Ecto neural progenitor cell (in vitro differentiated cells): ENCODE measurements around the gene AP1S3.

Source experiments
- DNase-seq: peaks from one replicate; pipeline ENCODE4 v3.0.0-alpha.2; 2018; ENCODE audit warnings: low spot score

The AP1S3 gene

GRCh38 chr2:223759569-223760430 lies 77.6 kb downstream of the AP1S3 start:
- no peak for DNase-seq

- DNase-seq: no peak
Measured at GRCh38 chr2:223758131-223758840, 79.1 kb downstream of the AP1S3 start.

DNA sequence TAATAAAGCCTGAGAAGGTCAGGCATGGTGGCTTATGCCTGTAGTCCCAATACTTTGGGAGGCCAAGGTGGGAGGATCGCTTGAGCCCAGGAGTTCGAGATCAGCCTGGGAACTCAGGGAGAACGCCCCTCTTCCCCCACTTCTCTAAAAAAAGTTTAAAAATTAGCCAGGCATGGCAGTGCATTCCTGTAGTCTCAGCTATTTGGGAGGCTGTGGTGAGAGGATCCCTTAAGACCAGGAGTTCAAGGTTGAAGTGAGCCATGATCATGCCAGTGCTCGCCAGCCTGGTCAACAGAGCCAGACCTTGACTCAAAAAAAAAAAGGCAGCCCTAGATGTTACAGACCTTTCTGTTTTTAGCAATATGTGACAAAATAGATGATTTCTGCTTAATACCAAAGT lies 83.4 kb downstream of the AP1S3 start:
- no peak for DNase-seq

DNA sequence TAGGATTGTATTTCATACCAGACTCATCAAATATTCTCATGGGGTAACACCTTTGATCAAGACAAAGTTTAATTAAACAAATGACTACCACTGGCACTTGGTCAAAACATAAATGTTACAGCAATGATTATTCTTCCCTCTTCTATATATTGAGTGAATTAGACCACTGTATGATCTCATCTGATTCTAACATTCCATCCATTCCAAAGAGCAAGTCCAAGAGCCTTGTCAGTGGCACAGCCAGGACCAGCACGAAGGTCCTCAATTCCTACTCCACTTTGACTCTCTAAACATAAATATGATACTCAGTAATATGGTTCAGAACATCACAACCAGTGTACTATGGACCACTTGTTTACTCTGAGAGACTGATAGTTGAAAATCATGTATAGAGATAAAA lies 86.4 kb downstream of the AP1S3 start:
- no peak for DNase-seq

- no peak for DNase-seq
Measured at GRCh38 chr2:223747392-223748042, 89.9 kb downstream of the AP1S3 start.

DNA sequence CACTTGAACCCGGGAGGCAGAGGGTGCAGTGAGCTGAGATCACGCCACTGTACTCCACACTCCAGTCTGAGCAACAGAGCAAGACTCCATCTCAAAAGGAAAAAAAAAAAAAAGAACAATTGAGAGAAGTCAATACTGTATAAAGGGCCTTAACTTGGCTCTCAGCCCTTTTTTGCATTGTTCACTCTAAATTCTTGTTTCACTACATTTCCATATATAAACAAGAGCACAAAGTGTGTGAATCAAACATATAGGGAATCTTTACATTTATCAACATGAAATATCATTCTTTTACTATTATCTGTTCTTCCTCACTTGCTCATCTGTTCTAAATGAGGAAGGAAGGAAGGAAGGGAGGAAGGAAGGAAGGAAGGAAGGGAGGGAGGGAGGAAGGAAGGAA lies 90.8 kb downstream of the AP1S3 start:
- DNase-seq: no peak

DNA sequence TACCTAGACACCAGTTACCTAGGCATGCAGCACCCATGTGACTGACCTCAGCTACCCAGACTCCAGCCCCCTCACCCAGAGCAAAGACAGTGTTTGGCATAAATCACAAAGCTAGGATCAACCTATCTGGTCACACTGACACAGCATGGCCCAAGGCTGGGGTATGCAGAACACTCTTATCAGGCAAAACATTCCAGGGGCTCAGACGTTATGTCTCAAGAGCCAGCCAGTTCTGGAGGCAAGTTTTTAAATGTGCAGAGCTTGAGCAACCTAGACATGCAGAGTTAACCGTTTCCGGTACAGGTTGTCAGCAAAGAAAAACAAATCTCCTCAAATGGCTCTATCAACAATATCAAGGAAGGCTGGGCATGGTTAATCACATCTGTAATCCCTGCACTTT lies 92.8 kb downstream of the AP1S3 start:
- no peak for DNase-seq

- DNase-seq: no peak
Measured at GRCh38 chr2:223740679-223741078, 96.7 kb downstream of the AP1S3 start.

GRCh38 chr2:223737207-223737606 lies 100.2 kb downstream of the AP1S3 start:
- no peak for DNase-seq

DNA sequence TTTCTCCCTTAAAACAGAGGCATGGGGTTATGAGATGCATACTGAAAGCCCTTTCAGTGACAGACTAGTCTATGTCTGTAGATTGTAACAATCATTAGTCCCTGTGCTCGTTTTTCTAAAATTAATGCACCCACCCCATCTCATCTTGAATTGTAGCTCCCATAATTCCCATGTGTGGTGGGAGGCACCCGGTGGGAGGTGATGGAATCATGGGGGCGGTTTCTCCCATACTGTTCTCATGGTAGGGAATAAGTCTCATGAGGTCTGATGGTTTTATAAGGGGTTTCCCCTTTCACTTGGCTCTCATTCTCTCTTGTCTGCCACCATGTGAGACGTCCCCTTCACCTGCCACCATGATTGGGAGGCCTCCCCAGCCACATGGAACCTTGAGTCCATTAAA lies 100.9 kb downstream of the AP1S3 start:
- no peak for DNase-seq

DNA sequence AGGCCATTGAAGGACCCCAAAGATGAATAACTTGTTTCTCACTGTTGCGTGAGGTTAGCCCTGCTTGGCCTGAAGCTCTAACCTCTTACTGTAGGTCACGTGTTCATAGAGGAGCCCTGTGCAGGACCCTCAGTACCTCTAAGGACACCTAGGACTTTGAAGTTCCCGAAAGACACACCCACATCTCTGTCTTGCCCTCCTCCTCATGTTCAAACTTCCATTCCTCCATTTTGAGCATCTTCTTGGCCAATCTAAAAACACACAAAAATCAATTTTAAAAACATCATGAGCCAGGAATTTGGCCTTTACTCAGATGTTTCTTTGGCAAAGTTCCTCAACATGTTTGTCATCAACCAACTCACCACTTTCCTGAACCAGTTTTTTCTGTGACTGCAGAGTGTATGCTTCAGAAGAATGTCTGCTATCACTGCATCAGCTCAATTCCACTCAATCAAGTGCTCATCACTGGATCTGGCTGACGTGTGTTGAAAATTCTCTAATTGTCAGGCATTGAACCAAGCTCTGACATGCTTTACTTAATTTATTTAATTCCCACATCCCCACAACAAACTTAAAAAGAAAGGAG lies 101.6 kb downstream of the AP1S3 start:
- no peak for DNase-seq

- DNase-seq: no peak
Measured at GRCh38 chr2:223735035-223735640, 102.2 kb downstream of the AP1S3 start.

GRCh38 chr2:223734346-223734745 lies 103.0 kb downstream of the AP1S3 start:
- no peak for DNase-seq

GRCh38 chr2:223732346-223732745 lies 105.0 kb downstream of the AP1S3 start:
- no peak for DNase-seq

GRCh38 chr2:223731503-223731902 lies 105.9 kb downstream of the AP1S3 start:
- DNase-seq: no peak

DNA sequence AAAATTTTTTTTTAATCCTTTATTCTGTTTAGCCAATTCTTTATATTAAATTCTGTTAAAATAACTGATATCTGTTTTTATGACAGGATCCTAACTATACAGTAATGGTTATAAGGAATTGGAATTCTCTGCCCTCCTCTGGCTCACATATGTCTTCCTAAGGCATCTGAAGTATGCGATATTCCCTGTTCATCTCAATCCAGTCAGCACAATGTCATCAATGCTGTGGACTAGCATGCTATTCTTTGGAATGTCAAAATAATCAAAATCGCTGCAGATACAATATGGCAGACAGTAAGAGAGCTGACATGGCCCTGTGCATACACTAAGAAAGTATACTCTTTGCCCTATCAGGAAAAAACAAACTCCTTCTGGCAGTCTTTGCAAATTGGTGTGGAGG lies 107.6 kb downstream of the AP1S3 start:
- DNase-seq: no peak

DNA sequence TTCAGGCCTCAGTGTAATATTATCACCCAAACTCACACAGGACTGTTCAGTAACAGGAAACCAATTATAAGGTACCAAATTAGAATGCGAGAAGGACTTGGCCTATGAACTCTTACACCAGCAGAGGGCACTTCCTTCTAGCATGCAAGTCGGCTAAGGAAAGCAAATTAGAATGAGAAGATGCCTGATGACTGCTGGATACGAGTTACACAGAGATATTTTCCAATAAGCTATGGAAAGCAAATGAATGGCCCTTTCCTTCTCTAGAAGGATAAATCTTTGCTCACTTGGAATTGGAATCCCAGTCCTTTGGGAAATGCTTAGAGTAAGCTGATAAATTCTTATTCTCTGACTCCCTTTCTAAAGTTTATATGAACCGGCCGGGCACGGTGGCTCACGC lies 109.8 kb downstream of the AP1S3 start:
- no peak for DNase-seq

- no peak for DNase-seq
Measured at GRCh38 chr2:223725986-223726970, 111.1 kb downstream of the AP1S3 start.

GRCh38 chr2:223725494-223725893 lies 111.9 kb downstream of the AP1S3 start:
- peak; percentile 70 for DNase-seq

GRCh38 chr2:223724861-223725260 lies 112.5 kb downstream of the AP1S3 start:
- DNase-seq: no peak

GRCh38 chr2:223723954-223724411 lies 113.4 kb downstream of the AP1S3 start:
- DNase-seq: peak; percentile 52
